NT2/D1 (cell line): ENCODE measurements around the gene PIP5K1C.

ENCODE experiments used
- YY1 ChIP-seq: IDR thresholded peaks from 2 replicates; pipeline ENCODE4 v1.6.1; 2011; ENCODE audit not compliant: insufficient read length, insufficient read depth
- ZNF274 ChIP-seq: IDR thresholded peaks from 2 replicates; pipeline ENCODE4 v1.6.1; 2011; ENCODE audit warnings: mild to moderate bottlenecking, low read depth, low read length

GRCh38 chr19:3615524-3616135 is 84.6 kb downstream of the PIP5K1C start:
- no peak for TF ChIP-seq ZNF274
- no peak for TF ChIP-seq YY1
